PFSK-1 (cell line): ENCODE results near the gene KCNAB3.

ENCODE experiments used
- SIN3A ChIP-seq: IDR thresholded peaks from 2 replicates; pipeline ENCODE4 v1.6.1; 2012; ENCODE audit warnings: mild to moderate bottlenecking, low read length, moderate library complexity, borderline replicate concordance; ENCODE audit not compliant: insufficient read depth
- TF ChIP-seq, protein P1 (sequence below), 2 experiments: IDR thresholded peaks; 2 replicates each; pipeline versions ENCODE4 v1.6.1 to v1.8.0; 2011 to 2012; ENCODE audit warnings: low read depth in 2 of 2, low read length in 2 of 2, control low read depth in 1 of 2, inconsistent platforms in 1 of 2, mild to moderate bottlenecking in 1 of 2, moderate library complexity in 1 of 2; ENCODE audit not compliant: insufficient read depth in 1 of 2

DNA sequence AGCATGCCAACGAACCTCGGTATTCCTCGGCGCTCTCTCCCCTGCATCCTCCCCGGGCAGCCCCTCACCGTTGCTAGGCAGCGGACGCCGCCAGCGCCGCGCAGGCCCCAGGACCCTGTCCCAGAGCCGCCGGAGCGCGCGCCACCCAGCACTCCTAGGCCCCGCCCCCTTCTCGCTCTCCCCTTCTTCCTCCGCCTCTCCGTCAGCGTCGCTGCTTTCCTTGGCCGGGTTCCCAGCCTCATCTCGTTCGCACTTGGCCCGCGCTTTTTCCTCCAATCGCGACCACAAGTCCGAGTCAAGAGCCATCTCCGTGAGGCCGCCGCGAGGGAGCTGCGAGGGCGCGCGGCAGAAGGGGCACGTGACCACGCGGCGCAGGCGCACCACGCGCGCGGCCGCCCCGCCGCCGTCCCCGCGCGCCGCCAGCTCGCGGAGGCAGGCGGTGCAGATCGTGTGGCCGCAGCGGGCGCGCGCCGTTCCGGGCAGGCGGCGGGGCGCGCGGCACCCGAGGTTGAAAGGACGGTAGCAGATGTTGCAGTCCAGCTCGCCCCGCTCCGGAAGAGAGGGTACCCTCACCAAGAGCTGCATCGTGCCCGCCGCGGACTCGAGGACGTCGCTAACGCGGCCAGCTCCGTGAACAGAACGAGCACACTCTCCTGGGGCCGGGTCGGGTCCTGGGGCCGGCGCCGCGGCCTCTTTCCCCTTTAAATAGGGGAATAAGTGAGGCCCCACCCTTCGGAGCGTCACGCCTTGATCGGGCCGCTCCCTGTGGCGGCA, 13.9 kb downstream of the KCNAB3 start, which contains the start of gene RNF227:
- TF ChIP-seq, protein P1, sequence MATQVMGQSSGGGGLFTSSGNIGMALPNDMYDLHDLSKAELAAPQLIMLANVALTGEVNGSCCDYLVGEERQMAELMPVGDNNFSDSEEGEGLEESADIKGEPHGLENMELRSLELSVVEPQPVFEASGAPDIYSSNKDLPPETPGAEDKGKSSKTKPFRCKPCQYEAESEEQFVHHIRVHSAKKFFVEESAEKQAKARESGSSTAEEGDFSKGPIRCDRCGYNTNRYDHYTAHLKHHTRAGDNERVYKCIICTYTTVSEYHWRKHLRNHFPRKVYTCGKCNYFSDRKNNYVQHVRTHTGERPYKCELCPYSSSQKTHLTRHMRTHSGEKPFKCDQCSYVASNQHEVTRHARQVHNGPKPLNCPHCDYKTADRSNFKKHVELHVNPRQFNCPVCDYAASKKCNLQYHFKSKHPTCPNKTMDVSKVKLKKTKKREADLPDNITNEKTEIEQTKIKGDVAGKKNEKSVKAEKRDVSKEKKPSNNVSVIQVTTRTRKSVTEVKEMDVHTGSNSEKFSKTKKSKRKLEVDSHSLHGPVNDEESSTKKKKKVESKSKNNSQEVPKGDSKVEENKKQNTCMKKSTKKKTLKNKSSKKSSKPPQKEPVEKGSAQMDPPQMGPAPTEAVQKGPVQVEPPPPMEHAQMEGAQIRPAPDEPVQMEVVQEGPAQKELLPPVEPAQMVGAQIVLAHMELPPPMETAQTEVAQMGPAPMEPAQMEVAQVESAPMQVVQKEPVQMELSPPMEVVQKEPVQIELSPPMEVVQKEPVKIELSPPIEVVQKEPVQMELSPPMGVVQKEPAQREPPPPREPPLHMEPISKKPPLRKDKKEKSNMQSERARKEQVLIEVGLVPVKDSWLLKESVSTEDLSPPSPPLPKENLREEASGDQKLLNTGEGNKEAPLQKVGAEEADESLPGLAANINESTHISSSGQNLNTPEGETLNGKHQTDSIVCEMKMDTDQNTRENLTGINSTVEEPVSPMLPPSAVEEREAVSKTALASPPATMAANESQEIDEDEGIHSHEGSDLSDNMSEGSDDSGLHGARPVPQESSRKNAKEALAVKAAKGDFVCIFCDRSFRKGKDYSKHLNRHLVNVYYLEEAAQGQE (IDR thresholded peaks at IDR 0.05; ENCODE audit: insufficient read depth in 1 of 2, low read depth in 2 of 2, low read length in 2 of 2): peak; percentile 8 to 55; a peak in 1 of 4 replicates
- TF ChIP-seq SIN3A: no peak
